Adrenal gland (tissue), 12 donors: Measurements from ENCODE around the gene SCLY. TPM values are rescaled to one million over a fixed set of nuclear protein-coding genes. Genes with fewer than 3 reads are reported as not detected.

Source experiments
- DNase-seq, 7 donors: peaks; one replicate each; pipeline ENCODE4 v3.0.0-alpha.2; 2019 to 2020
- H3K27ac ChIP-seq, 5 donors: fragments of 200-600 bp; sonication (generic) in 4 of 5; 1 replicate in 3 of 5; 2 replicates in 2 of 5; pipeline versions ENCODE4 v1.5.1 to v1.8.0; 2016 to 2020; ENCODE audit warnings: mild to moderate bottlenecking in 1 of 5
- H3K27me3 ChIP-seq: fragments of 200-600 bp; 2 replicates; pipeline ENCODE4 v1.8.0; 2021
- H3K36me3 ChIP-seq, 2 donors: fragments of 200-600 bp; replicated peaks in 1 of 2; 1 replicate in 1 of 2; 2 replicates in 1 of 2; pipeline versions ENCODE4 v1.5.1 to v1.8.0; 2018 to 2022
- H3K4me1 ChIP-seq, 2 donors: fragments of 200-600 bp; replicated peaks in 1 of 2; 1 replicate in 1 of 2; 2 replicates in 1 of 2; pipeline versions ENCODE4 v1.5.1 to v1.8.0; 2018 to 2021
- H3K4me3 ChIP-seq, 4 donors: fragments of 200-600 bp; sonication (generic) in 3 of 4; one replicate each; pipeline ENCODE4 v1.5.1; 2016 to 2018
- H3K9me3 ChIP-seq, 3 donors: fragments of 200-600 bp; sonication (generic) in 1 of 3; replicated peaks in 1 of 3; 1 replicate in 2 of 3; 2 replicates in 1 of 3; pipeline versions ENCODE4 v1.5.1 to v1.8.0; 2016 to 2021
- CTCF ChIP-seq, 6 experiments: fragments of 450-650 bp in 4 of 6; fragments of 200-600 bp in 2 of 6; sonication (generic) in 1 of 6; IDR thresholded peaks; 1 replicate in 5 of 6; 2 replicates in 1 of 6; pipeline versions ENCODE4 v1.5.1 to v1.8.0; 2016 to 2021; ENCODE audit warnings: antibody characterized with exemption in 6 of 6, mild to moderate bottlenecking in 2 of 6, moderate library complexity in 1 of 6
- POLR2A ChIP-seq, 2 donors: fragments of 450-650 bp; IDR thresholded peaks; one replicate each; pipeline ENCODE4 v1.6.1; 2017; ENCODE audit warnings: antibody characterized with exemption in 2 of 2, mild to moderate bottlenecking in 2 of 2, moderate library complexity in 1 of 2
- WGBS, 4 donors: extraction: QIAGEN DNeasy Blood & Tissue Kit in 2 of 4; methylation state at CpG; one replicate each; pipeline versions ENCODE4 v1.1.5 to v1.1.7; 2013 to 2017; 5-methylcytosine and 5-hydroxymethylcytosine counted together
- intact Hi-C, 2 donors: fragments of 100-400 bp; cut with DNase I; formaldehyde crosslinking; loops; one replicate each; pipeline versions ENCODE4 v1.14.1 to v1.15.0; 2022 to 2023
- polyA plus RNA-seq, 3 donors: library from polyadenylated mRNA; stranded (reverse); fragments of 200-250 nt in 2 of 3; fragments of 350-450 nt in 1 of 3; fragmentation: Illumina TruSeq in 1 of 3; extraction: RNeasy Lipid Tissue Mini Kit (QIAGEN cat#74804) in 1 of 3; gene quantifications; one replicate each; pipeline ENCODE4 v1.2.3, GENCODE V29; 2013 to 2014
- total RNA-seq, 9 donors: library from RNA; depleted of rRNA in 4 of 9; stranded (reverse); fragments of >200 nt in 4 of 9; fragments of 120-200 nt in 1 of 9; fragmentation: NEBNext Ultra II Directional in 1 of 9; extraction: Animal tissue kit (Norgen Biotek cat#: 25700) in 1 of 9; gene quantifications; one replicate each; pipeline versions ENCODE4 v1.1.0 to v1.2.4, GENCODE V29; 2013 to 2023
- donor health status: healthy with polysubstance abuse.
- donor health status: Bipolar disorder and iron deficiency.
- donor health status: DM: yes; HTN: yes; CAD: no.
- donor health status: DM: no; HTN: no; CAD: no.
- donor health status: DM: no; HTN: no; CAD: no.
- donor health status: DM: yes; HTN: yes; CAD: no.

Gene SCLY
- total and polyA plus RNA-seq, 12 donors = 2.4 to 11.0 (median 8.0) TPM

- H3K27ac ChIP-seq = no peak overlapping the region
- no peak overlapping the region for H3K4me3 ChIP-seq
- WGBS, 4 donors = 77 to 100% (median 86%) methylated on average over 1 to 21 of the region's 21 CpGs
- H3K9me3 ChIP-seq = no peaks in the 10 kb centered on the region
- H3K4me1 ChIP-seq = no peaks in the 10 kb centered on the region
- no peak for TF ChIP-seq POLR2A (IDR thresholded peaks at IDR 0.05)
- TF ChIP-seq CTCF (IDR thresholded peaks at IDR 0.05) = no peak
- peaks cover 15% of the 10 kb centered on the region for H3K27me3 ChIP-seq
- no peaks in the 10 kb centered on the region for H3K36me3 ChIP-seq
- DNase-seq = no peak
- intact Hi-C loops = no loop called here
These were observed 55.7 kb downstream of the SCLY start for GRCh38 chr2:238116298-238117198.

- TF ChIP-seq CTCF (IDR thresholded peaks at IDR 0.05) = no peak
- TF ChIP-seq POLR2A (IDR thresholded peaks at IDR 0.05) = no peak
- intact Hi-C loops = no loop called here
These were observed 56.7 kb downstream of the SCLY start for GRCh38 chr2:238117199-238118154.

GRCh38 chr2:238119756-238120462 is 59.1 kb downstream of the SCLY start:
- no peak overlapping the region for H3K27ac ChIP-seq
- H3K9me3 ChIP-seq = no peaks in the 10 kb centered on the region
- no peaks in the 10 kb centered on the region for H3K4me1 ChIP-seq
- H3K36me3 ChIP-seq = no peaks in the 10 kb centered on the region
- intact Hi-C loops = no loop called here
- H3K27me3 ChIP-seq = peaks cover 15% of the 10 kb centered on the region
- no peak for DNase-seq
- TF ChIP-seq POLR2A (IDR thresholded peaks at IDR 0.05) (no peak), CTCF (IDR thresholded peaks at IDR 0.05) (no peak)
- WGBS, 4 donors = 58 to 68% (median 64%) methylated on average over 7 to 15 of the region's 15 CpGs
- H3K4me3 ChIP-seq = no peak overlapping the region

More at GRCh38 chr2:238117199-238118154, 56.7 kb downstream of the SCLY start:
- Histone ChIP-seq H3K4me3 (no peak overlapping the region), H3K4me1 (no peaks in the 10 kb centered on the region), H3K27me3 (peaks cover 15% of the 10 kb centered on the region), H3K9me3 (no peaks in the 10 kb centered on the region), H3K27ac (no peak overlapping the region), H3K36me3 (no peaks in the 10 kb centered on the region)
- WGBS, 4 donors = 54 to 76% (median 70%) methylated on average over 2 to 11 of the region's 11 CpGs
- no peak for DNase-seq
